HAP-1 (cell line): ENCODE measurements around the gene DLEC1.

Experiments used
- DNase-seq, 2 experiments: peaks; one replicate each; pipeline ENCODE4 v3.0.0-alpha.2; 2016 to 2020; ENCODE audit warnings: low spot score in 2 of 2
- H3K27me3 ChIP-seq: fragments of 250-450 bp; sonication (Bioruptor Pico); 2 replicates; pipeline ENCODE4 v1.5.1; 2020; ENCODE audit warnings: low read depth, mild to moderate bottlenecking, moderate library complexity
- H3K36me3 ChIP-seq: fragments of 250-450 bp; sonication (Bioruptor Pico); replicated peaks from 2 replicates; pipeline ENCODE4 v1.5.1; 2020; ENCODE audit warnings: mild to moderate bottlenecking
- H3K4me1 ChIP-seq: fragments of 250-450 bp; sonication (Bioruptor Pico); 2 replicates; pipeline ENCODE4 v1.5.1; 2020; ENCODE audit warnings: mild to moderate bottlenecking
- H3K4me3 ChIP-seq: fragments of 250-450 bp; sonication (Bioruptor Pico); 2 replicates; pipeline ENCODE4 v1.5.1; 2020; ENCODE audit warnings: mild to moderate bottlenecking, moderate library complexity
- H3K9me3 ChIP-seq: fragments of 250-450 bp; sonication (Bioruptor Pico); 2 replicates; pipeline ENCODE4 v1.5.1; 2020; ENCODE audit warnings: mild to moderate bottlenecking, moderate library complexity
- in situ Hi-C: fragments of 300-500 bp; cut with MboI; formaldehyde crosslinking; loops from 3 replicates; pipeline ENCODE4 v1.14.3; 2020; ENCODE audit warnings: low sequenced_read_pairs, inconsistent platforms, mixed read lengths

The DLEC1 gene

DNA sequence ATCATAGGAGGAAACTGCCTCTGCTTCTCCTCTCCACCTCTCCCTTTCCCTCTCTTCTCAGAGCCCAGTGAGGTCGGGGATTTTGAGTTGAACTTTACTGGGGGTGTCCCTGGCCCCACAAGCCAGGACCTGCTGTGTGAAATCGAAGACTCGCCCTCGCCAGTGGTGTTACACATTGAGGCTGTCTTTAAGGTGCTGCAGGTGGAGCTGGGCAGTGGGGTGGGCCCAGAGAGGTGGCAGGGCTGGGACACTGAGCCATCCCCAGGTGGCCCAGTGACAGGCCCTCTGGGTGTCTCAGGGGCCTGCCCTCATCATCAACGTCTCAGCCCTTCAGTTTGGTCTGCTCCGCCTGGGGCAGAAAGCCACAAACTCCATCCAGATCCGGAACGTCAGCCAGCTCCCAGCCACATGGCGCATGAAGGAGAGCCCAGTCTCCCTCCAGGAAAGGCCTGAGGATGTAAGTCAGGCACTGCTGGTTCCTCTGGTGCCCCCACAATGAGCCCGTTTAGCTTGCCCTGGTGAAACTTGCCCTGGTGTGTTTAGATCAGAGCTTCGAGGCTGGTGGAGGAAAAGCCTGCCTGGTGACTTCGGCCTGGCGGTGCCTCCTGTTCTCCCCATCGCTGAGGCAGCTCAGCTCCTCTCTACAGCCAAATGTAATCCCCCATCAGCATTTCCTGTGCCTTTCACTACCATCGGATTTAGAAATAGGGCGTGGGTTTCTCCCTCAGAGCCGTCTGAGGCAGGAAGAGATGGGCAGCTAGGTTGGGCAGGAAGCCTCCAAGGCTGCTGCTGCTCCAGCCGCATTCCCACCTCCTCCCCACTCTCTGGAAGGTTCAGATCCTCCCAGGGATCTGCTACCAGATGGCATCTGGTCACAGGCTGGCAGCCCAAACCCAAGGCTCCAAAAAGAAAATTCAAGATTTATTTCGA lies 58.7 kb downstream of the DLEC1 start:
- H3K27me3 ChIP-seq = peaks cover 24% of the 10 kb centered on the region
- in situ Hi-C loops = no loop called here

DNA sequence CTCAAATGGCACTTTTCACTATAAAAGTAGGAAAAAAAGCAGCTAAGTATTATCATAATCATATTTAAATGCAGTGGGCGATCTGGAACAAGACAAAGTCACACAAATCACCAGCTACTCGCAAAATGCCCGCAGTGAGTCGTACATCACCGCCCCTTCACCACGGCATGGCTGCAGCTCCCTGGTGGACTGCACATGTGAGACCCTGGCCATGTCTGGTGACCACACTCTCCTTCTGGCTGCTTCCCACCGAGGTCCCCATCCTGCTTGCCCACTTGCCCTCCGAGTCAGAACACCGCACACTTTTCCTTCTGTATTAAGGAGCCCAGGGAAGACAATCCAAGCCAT lies 59.3 kb downstream of the DLEC1 start:
- Histone ChIP-seq H3K27me3 (peaks cover 18% of the 10 kb centered on the region), H3K36me3 (no peaks in the 10 kb centered on the region), H3K4me1 (no peaks in the 10 kb centered on the region), H3K4me3 (no peak overlapping the region), H3K9me3 (no peaks in the 10 kb centered on the region)
- in situ Hi-C loops = no loop called here
- no peak for DNase-seq

More for the DNA sequence above, 58.7 kb downstream of the DLEC1 start:
- Histone ChIP-seq H3K9me3 (no peaks in the 10 kb centered on the region), H3K4me3 (no peak overlapping the region), H3K36me3 (no peaks in the 10 kb centered on the region), H3K4me1 (no peaks in the 10 kb centered on the region)
- DNase-seq = no peak

DNA sequence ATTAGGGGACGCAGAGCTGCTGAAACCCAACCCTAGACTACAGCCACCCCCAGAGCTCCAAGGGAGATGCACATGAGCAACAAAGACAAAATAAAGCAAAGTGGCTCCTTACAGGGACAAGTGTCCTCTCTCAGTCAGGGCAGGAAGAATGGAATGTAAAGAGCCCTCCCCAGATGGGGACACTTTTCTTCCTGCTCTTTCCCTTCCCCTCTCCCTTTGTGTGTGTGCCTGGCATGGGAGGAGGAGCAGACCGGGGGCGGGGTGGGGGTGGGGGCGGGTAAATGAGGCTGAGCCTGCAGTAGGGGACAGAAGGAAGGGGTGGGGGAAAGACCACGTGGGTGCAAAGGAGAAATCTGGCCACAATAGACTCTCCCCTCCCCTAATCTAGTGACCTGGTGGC lies 60.5 kb downstream of the DLEC1 start:
- in situ Hi-C loops = no loop called here
- DNase-seq = no peak
- Histone ChIP-seq H3K9me3 (no peaks in the 10 kb centered on the region), H3K4me1 (no peaks in the 10 kb centered on the region), H3K27me3 (peaks cover 10% of the 10 kb centered on the region), H3K4me3 (no peak overlapping the region), H3K36me3 (no peaks in the 10 kb centered on the region)

DNA sequence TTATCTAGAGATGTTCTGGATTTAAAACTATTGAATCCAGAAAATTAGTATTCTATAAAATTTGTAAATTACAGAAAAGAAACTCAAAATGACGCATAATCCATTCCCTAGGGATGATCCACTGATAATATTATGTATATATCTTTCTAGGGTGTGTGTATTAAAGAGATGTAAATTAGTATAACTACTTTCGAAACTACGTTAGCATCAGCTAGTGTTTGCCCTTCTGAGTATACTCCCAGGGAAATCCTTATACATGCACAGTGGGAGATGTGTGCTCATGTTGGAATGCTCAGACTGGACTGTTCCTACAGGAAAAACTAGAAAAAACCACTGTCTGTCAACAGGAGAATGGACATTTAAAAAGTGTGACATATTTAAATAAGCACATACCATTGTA lies 61.5 kb downstream of the DLEC1 start:
- peaks cover 10% of the 10 kb centered on the region for H3K27me3 ChIP-seq
- in situ Hi-C loops = no loop called here
- no peaks in the 10 kb centered on the region for H3K36me3 ChIP-seq
- no peaks in the 10 kb centered on the region for H3K4me1 ChIP-seq
- H3K4me3 ChIP-seq = no peak overlapping the region
- no peaks in the 10 kb centered on the region for H3K9me3 ChIP-seq
- DNase-seq = no peak

DNA sequence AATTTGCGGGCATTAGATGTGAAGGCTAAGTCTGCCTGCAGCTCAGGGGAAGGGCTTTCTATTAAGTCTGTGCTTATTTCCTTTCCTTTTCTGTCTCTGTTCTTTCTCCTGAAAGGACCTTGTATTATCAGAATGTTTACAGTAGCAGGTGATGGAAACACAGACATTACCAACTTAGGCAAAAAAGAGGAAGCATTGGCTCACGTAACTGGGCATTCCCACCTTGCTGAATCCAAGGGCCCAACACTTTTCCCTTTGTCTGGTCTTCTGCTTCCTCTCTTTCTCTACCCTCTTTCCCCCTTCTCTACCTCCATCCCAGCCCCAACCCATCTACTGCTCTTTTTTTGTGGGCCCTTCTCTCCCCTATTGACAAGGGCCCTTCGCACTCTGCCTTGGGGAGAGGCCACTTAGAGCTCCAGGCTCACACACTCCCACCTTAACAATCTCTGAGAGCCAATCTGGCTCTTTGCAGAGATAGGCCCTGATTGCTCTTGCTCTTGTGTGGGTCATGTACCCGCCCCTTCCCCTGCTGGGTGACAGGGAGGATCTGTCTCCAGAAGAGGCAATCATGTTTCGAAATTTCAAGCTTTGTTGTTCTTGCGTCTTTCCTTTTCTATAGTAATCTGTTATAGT lies 62.9 kb downstream of the DLEC1 start:
- Histone ChIP-seq H3K27me3 (peaks cover 10% of the 10 kb centered on the region), H3K4me3 (no peak overlapping the region), H3K9me3 (no peaks in the 10 kb centered on the region), H3K36me3 (no peaks in the 10 kb centered on the region), H3K4me1 (no peaks in the 10 kb centered on the region)
- in situ Hi-C loops = no loop called here
- DNase-seq = no peak

DNA sequence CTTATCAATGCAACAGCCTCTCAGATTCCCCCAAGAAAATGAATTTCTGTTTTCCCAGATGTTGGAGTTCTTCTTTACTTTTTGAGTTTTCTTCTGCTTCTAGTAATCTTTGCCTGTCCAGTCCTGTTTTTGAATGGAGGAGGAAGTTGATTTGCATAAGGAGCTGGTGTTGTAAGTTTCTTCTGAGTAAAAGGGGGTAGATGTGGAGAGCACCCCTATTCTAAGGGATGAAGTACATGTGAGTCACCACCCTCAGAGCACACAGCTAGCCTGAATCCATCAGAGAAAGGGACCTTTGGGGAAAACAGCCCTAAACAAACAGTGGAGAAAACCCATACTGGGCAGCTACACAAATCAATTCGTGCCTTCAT lies 63.4 kb downstream of the DLEC1 start:
- Histone ChIP-seq H3K36me3 (no peaks in the 10 kb centered on the region), H3K4me1 (no peaks in the 10 kb centered on the region), H3K9me3 (no peaks in the 10 kb centered on the region), H3K4me3 (no peak overlapping the region), H3K27me3 (peaks cover 10% of the 10 kb centered on the region)
- DNase-seq = no peak
- in situ Hi-C loops = no loop called here

DNA sequence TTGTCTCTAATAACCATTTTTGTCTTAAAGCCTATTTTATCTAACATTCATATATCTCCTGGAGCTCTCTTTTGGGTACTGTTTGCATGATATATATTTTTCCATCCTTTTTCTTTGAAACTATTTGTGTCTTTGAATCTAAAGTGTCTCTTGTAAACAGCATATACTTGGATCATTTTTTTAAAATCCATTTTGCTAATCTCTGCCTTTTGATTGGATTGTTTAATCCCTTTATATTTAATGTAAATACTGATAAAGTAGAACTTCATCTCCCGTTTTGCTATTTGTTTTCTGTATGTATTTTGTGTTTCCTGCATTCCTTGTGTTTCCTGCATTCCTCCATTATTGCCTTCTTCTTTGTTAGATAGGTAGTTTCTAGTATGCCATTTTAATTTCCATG lies 66.5 kb downstream of the DLEC1 start:
- Histone ChIP-seq H3K27me3 (peaks cover 6% of the 10 kb centered on the region; the same call in 1 of the 2 replicates), H3K36me3 (no peaks in the 10 kb centered on the region), H3K4me1 (no peaks in the 10 kb centered on the region), H3K4me3 (no peak overlapping the region), H3K9me3 (no peaks in the 10 kb centered on the region)
- in situ Hi-C loops = no loop called here
- DNase-seq = no peak

DNA sequence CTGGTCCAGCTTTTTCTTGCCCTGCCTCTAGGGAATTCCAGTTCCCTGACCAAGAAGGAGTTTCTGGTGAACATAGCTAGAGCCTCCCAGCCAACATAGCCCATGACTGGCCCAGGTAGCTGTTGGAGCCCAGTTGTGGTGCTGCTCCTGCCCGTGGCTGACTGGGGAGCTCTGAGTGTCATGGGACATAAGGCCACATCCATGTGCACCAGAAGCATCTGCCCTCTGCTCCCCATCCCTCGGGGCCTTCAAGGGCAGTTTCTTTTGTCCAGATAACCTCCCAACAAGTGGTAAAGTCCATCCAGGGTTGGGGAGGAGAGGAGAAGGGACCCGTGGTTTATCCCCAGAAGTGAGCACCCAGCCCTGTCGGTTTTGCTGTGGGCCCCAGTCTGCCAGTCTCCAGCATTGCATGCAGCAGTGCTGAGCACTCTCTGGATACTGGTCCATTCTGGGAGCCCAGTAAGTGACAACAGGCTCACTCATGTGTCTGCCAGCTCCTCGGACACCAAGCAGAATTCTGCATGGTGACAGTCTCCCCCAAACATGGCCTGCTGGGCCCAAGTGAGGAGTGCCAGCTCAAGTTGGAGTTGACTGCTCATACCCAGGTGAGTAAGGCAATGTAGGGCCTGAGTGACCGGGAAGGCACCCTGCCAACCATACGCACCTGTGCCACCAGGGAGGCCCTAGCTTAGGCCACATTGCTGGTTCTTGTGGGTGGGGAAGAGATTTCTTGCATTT lies 69.1 kb downstream of the DLEC1 start:
- H3K27me3 ChIP-seq = no peaks in the 10 kb centered on the region
- H3K4me3 ChIP-seq = no peak overlapping the region

DNA sequence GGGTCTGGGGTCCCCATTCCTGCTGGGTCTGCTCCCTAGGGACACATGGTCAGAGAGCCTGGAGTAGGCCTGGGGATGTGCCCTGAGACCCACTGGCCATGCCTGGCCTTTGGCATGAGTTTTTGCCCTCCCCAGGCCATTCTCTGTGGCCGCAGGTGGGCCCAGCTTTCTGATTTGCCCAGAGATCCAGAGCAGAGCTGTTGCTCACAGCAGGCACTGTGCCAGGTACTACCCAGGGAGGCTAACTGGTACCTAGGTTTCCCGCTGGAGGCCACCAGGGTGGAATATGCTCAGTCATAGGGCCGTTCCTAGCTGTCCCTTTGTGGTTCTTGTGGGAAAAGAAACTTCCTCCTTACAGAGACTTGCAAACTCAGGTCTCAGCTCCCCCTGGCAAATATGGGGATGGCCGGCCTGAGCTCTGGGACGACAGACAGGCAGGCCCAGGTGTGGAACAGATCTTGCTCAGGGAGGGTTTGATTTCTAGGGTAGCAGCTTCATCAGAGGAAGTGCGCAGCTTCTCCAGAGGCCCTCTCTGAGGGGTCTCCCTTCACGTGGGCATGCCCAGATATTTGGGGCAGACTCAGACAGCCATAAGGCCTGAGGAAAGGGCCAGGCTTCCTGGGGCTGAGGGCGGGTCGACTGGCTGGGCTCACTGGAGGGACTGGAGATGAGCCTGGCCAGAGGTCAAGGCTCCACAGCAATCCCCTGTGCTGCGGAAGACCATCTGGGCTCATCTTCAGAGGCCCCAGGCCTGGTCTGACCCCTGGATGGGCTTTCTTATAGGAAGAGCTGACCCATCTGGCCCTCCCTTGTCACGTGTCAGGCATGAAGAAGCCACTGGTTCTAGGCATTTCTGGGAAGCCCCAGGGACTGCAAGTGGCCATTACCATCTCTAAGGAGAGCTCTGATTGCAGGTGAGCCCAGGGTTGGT lies 69.9 kb downstream of the DLEC1 start:
- Histone ChIP-seq H3K4me3 (no peak overlapping the region), H3K27me3 (no peaks in the 10 kb centered on the region), H3K36me3 (no peaks in the 10 kb centered on the region), H3K4me1 (no peaks in the 10 kb centered on the region), H3K9me3 (no peaks in the 10 kb centered on the region)
- DNase-seq = no peak
- in situ Hi-C loops = no loop called here

More for the DNA sequence above, 69.1 kb downstream of the DLEC1 start:
- H3K36me3 ChIP-seq = no peaks in the 10 kb centered on the region
- no peaks in the 10 kb centered on the region for H3K4me1 ChIP-seq
- in situ Hi-C loops = no loop called here
- DNase-seq = no peak
- no peaks in the 10 kb centered on the region for H3K9me3 ChIP-seq

DNA sequence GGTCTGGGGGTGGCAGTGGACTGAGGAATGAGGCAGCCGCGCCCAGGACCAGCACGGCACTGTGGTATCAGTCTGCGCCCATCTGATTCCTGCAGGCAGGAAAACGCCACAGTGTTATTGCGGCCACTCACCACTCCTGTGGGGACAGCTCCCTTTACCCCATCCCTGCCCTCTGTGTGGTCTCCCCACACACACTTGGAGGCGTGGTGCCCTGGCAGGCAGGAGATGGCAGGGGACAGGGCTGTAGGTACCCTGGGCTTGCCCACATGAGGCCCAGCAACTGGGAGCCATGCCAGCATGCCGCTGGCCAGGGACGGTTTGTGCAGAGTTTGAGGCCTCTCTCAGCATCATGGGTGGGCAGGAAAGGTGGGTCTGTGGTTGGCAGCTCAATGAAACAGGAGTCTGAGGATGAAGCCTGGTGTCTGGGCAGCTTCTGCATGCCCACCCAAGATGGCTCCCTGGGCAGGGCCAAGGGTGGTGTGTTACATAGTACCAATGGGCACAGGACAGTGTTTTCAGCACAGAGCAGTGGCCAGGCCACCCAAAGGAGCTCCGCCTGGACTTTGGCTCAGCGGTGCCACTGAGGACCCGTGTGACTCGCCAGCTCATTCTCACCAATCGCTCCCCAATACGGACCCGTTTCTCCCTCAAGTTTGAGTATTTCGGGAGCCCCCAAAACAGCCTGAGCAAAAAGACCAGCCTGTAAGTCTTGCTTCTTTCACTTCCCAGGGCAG lies 70.7 kb downstream of the DLEC1 start:
- Histone ChIP-seq H3K4me3 (no peak overlapping the region), H3K36me3 (no peaks in the 10 kb centered on the region), H3K4me1 (no peaks in the 10 kb centered on the region), H3K27me3 (no peaks in the 10 kb centered on the region), H3K9me3 (no peaks in the 10 kb centered on the region)
- no peak for DNase-seq
- in situ Hi-C loops = no loop called here

DNA sequence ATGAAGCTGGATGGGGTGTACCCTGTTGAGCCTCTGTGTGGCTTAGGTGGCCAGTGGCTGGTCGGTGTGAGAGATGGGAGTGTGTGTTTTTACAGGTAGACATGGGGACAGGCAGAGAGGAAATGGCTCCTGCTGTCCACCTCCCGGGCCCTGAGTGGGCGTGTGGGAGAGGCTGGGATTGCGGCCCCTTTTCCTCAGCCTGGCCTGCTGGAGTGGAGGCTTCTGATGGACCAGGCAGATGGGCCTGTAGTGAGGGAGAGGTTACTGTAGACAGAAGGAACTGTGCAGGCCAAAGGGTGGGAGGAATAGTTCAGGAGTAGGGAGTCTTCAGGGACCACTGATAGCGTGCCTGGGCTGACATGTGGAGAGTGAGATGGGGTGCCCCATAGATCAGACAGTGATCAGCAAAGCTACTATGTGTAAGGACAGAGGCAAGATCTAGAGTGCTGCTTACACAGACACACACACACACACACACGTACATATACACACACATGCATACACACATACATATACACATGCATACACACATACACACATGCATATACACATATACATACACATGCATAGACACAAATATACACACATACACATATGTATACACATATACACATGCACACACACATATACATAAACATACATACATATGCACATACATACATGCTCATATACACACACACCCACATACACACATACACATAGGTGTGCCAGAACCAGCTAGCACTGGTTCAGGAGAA lies 71.5 kb downstream of the DLEC1 start:
- no peaks in the 10 kb centered on the region for H3K27me3 ChIP-seq
- H3K9me3 ChIP-seq = no peaks in the 10 kb centered on the region
- in situ Hi-C loops = no loop called here
- no peak for DNase-seq
- H3K36me3 ChIP-seq = no peaks in the 10 kb centered on the region
- no peak overlapping the region for H3K4me3 ChIP-seq
- no peaks in the 10 kb centered on the region for H3K4me1 ChIP-seq

DNA sequence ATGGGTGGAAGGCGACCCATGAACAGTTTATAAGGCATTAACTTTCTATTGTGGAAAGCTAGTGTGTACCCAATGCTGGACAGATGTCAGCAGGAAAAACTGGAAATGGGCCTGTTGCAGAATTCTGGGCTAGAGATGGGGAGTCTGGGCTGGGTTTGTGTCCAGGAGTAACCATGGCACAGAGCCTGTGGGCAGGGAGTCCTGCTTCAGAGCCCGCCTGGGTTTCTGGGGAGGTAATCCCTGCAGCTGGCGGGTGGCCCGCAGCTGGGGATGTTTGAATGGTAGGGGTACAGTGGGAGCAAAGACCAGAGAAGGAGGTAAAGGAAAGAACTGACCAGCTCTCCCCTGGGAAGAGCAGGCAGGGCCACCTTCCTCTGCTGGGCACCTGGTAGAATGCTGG lies 72.2 kb downstream of the DLEC1 start:
- H3K9me3 ChIP-seq = no peaks in the 10 kb centered on the region
- no peaks in the 10 kb centered on the region for H3K27me3 ChIP-seq
- H3K36me3 ChIP-seq = no peaks in the 10 kb centered on the region
- H3K4me1 ChIP-seq = no peaks in the 10 kb centered on the region
- no peak overlapping the region for H3K4me3 ChIP-seq
- DNase-seq = no peak
- in situ Hi-C loops = no loop called here
